ENCODE measurements around the gene FUOM. TPM values are rescaled to one million over a fixed set of nuclear protein-coding genes. Genes with fewer than 3 reads are reported as not detected.

Gene FUOM
- total RNA-seq, 4 donors from 2014 or later, result 5.4 to 15.7 (median 10.8) TPM

GRCh38 chr10:133310399-133310755 is 47.4 kb downstream of the FUOM start:
- WGBS, 2 donors (ENCODE audit: low coverage in 1 of 2), result 92 to 95% methylated on average over 7 to 14 of the region's 16 CpGs
- Histone ChIP-seq H3K27me3 (no peaks in the 10 kb centered on the region), H3K4me3 (no peak overlapping the region), H3K36me3 (peaks cover 0 to 41% of the 10 kb centered on the region in 2 donors), H3K9me3 (no peaks in the 10 kb centered on the region), H3K27ac (no peak overlapping the region), H3K4me1 (peaks cover 0 to 41% (median 24%) of the 10 kb centered on the region in 3 donors)
- TF ChIP-seq CTCF (IDR thresholded peaks at IDR 0.05), result no peak
- TF ChIP-seq POLR2A (IDR thresholded peaks at IDR 0.05), result no peak
- TF ChIP-seq EP300 (IDR thresholded peaks at IDR 0.05), result no peak
- no peak for TF ChIP-seq POLR2AphosphoS5 (IDR thresholded peaks at IDR 0.05)
- ATAC-seq, result no peak

- Histone ChIP-seq H3K9me3 (no peaks in the 10 kb centered on the region), H3K27ac (peak overlapping the region in 3 of 4 donors; percentile 93 to 99 (median 97)), H3K27me3 (no peaks in the 10 kb centered on the region), H3K4me1 (peaks cover 0 to 46% (median 25%) of the 10 kb centered on the region in 3 donors), H3K36me3 (peaks cover 0 to 41% of the 10 kb centered on the region in 2 donors), H3K4me3 (peak overlapping the region in 1 of 2 donors; percentile 100)
- TF ChIP-seq POLR2AphosphoS5 (IDR thresholded peaks at IDR 0.05) (no peak), EP300 (IDR thresholded peaks at IDR 0.05) (no peak), POLR2A (IDR thresholded peaks at IDR 0.05) (no peak), CTCF (IDR thresholded peaks at IDR 0.05) (no peak)
- WGBS, 2 donors (ENCODE audit: low coverage in 1 of 2), result 87 to 90% methylated on average over 4 to 6 of the region's 33 CpGs
- ATAC-seq, result no peak
Observed at GRCh38 chr10:133309720-133310398, 48.0 kb downstream of the FUOM start.

GRCh38 chr10:133309100-133309719 is 48.6 kb downstream of the FUOM start:
- 33 to 70% methylated on average over 1 to 2 of the region's 46 CpGs for WGBS, 2 donors (ENCODE audit: low coverage in 1 of 2)
- H3K9me3 ChIP-seq, result no peaks in the 10 kb centered on the region
- H3K36me3 ChIP-seq, result peaks cover 0 to 41% of the 10 kb centered on the region in 2 donors
- H3K4me3 ChIP-seq, result peak overlapping the region; percentile 96 to 100
- peak; percentile 94 for ATAC-seq
- H3K27me3 ChIP-seq, result no peaks in the 10 kb centered on the region
- TF ChIP-seq POLR2AphosphoS5 (IDR thresholded peaks at IDR 0.05) (no peak), EP300 (IDR thresholded peaks at IDR 0.05) (no peak), POLR2A (IDR thresholded peaks at IDR 0.05) (no peak), CTCF (IDR thresholded peaks at IDR 0.05) (no peak)
- peaks cover 0 to 53% (median 27%) of the 10 kb centered on the region in 3 donors for H3K4me1 ChIP-seq
- peak overlapping the region; percentile 75 to 99 (median 95) for H3K27ac ChIP-seq

- Histone ChIP-seq H3K4me3 (peak within 1 kb of the TSS; percentile 96 to 100), H3K27ac (peak within 1 kb of the TSS; percentile 75 to 99 (median 95)), H3K9me3 (no peaks in the 10 kb centered on the region), H3K27me3 (no peaks in the 10 kb centered on the region), H3K36me3 (peaks cover 0 to 42% of the 10 kb centered on the region in 2 donors), H3K4me1 (peaks cover 0 to 56% (median 27%) of the 10 kb centered on the region in 3 donors)
- peak; percentile 93 for ATAC-seq
- peak; percentile 77 for TF ChIP-seq POLR2AphosphoS5 (IDR thresholded peaks at IDR 0.05)
- TF ChIP-seq CTCF (IDR thresholded peaks at IDR 0.05), result peak in 1 of 4 experiments; percentile 16
- no peak for TF ChIP-seq EP300 (IDR thresholded peaks at IDR 0.05)
- peak; percentile 83 to 84 for TF ChIP-seq POLR2A (IDR thresholded peaks at IDR 0.05)
- 0% methylated on average over 9 of the region's 89 CpGs; no CpG with 5 or more reads in 1 of the 2 donors for WGBS, 2 donors (ENCODE audit: low coverage in 1 of 2)
Observed at GRCh38 chr10:133308421-133309099, 49.3 kb downstream of the FUOM start, which contains the start of the genes TUBGCP2 and ZNF511. Gene TUBGCP2 (minus strand): TSS chr10:133308872. CDS start chr10:133302941, 5,931 bp downstream. Gene ZNF511 (plus strand): TSS chr10:133308914. CDS start chr10:133308944, 30 bp downstream.
